Tibial nerve (tissue), 4 donors: ENCODE results near the gene B3GALT5.

ENCODE experiments used
- EP300 ChIP-seq, 2 donors: sonication (generic); formaldehyde crosslinking; IDR thresholded peaks; one replicate each; pipeline ENCODE4 v1.6.1; 2017; ENCODE audit warnings: antibody characterized with exemption in 2 of 2, mild to moderate bottlenecking in 1 of 2
- POLR2A ChIP-seq, 2 donors: fragments of 450-650 bp; IDR thresholded peaks; one replicate each; pipeline ENCODE4 v1.6.1; 2017; ENCODE audit warnings: antibody characterized with exemption in 2 of 2, mild to moderate bottlenecking in 2 of 2, moderate library complexity in 2 of 2
- TF ChIP-seq, protein P1 (sequence below), 5 experiments: fragments of 200-600 bp in 3 of 5; fragments of 450-650 bp in 2 of 5; sonication (generic) in 3 of 5; IDR thresholded peaks; one replicate each; pipeline ENCODE4 v1.5.1; 2016 to 2019; ENCODE audit warnings: antibody characterized with exemption in 5 of 5, mild to moderate bottlenecking in 3 of 5, moderate library complexity in 2 of 5

DNA sequence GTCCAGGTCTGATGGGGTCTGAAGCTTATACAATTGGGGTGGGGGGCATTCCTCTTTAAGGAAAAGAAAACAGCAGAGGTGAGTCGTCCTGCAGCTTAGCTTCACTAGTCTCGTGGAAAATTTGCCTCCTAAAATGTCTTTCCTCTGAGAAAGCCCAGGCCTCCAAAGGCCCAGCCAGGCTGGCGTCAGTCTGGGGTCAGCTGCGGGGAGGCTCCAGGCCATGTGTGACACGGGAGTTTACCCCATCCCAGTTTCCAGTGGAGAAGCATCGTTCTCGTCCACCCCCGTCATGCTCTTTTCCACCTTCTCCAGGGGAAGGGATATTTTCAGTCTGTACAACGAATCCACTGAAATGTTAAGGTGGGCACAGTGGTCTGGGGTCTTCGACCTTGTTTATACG is 42.8 kb downstream of the B3GALT5 start:
- TF ChIP-seq POLR2A (IDR thresholded peaks at IDR 0.05) (no peak), EP300 (IDR thresholded peaks at IDR 0.05) (no peak)
- TF ChIP-seq, protein P1, sequence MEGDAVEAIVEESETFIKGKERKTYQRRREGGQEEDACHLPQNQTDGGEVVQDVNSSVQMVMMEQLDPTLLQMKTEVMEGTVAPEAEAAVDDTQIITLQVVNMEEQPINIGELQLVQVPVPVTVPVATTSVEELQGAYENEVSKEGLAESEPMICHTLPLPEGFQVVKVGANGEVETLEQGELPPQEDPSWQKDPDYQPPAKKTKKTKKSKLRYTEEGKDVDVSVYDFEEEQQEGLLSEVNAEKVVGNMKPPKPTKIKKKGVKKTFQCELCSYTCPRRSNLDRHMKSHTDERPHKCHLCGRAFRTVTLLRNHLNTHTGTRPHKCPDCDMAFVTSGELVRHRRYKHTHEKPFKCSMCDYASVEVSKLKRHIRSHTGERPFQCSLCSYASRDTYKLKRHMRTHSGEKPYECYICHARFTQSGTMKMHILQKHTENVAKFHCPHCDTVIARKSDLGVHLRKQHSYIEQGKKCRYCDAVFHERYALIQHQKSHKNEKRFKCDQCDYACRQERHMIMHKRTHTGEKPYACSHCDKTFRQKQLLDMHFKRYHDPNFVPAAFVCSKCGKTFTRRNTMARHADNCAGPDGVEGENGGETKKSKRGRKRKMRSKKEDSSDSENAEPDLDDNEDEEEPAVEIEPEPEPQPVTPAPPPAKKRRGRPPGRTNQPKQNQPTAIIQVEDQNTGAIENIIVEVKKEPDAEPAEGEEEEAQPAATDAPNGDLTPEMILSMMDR (IDR thresholded peaks at IDR 0.05): no peak
